ENCODE measurements around the gene IRS2.

IRS2 gene

DNA sequence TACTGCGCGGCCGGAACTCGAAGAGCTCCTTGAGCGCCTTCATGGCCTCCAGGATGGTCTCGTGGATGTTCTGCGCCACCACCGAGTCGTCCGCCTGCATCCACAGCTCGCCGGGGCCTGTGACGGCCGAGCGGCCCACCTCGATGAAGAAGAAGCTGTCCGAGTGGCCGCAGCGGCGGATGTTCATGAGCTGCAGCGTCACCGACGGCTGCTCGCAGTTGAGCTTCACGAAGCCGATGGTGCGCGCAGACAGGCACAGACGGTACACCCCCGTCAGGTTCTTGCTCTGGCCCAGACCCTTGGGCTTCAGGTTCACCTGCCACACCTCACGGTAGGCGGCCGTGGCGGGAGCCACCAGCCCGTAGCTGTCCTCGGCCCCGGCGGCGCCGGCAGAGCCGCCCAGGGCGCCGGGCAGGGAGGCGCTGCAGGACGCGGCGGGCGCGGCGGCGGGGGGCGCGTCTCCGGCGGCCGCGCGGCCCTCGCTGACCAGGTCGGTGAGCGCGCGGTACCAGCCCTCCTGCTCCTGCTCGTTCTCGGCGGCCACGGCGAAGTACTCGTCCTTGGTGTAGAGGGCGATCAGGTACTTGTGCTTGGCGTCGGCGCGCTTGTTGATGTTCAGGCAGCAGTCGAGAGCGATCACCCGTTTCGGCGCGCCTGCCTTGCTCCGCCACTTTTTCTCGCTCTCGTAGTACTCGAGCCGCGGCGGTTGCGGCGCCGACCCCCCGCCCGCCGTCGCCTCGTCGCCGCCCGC lies 1.1 kb downstream of the IRS2 start:
- no peaks in the 10 kb centered on the region for H3K9me3 ChIP-seq (ENCODE audit: control insufficient read depth in 2 of 2, low read length in 2 of 2)
- H3K36me3 ChIP-seq (ENCODE audit: control insufficient read depth in 2 of 2, insufficient read depth in 2 of 2, low read length in 2 of 2) = peaks cover 0 to 2% of the 10 kb centered on the region in 2 donors
- H3K4me1 ChIP-seq (ENCODE audit: control insufficient read depth, insufficient read depth, low read length) = peaks cover 49% of the 10 kb centered on the region
- H3K4me3 ChIP-seq (ENCODE audit: low read length in 2 of 2) = peak overlapping the region; percentile 81 to 82
- H3K27ac ChIP-seq (ENCODE audit: low read length) = peak overlapping the region; percentile 80
- no peaks in the 10 kb centered on the region for H3K27me3 ChIP-seq (ENCODE audit: control insufficient read depth in 1 of 2, insufficient read depth in 2 of 2, low read length in 2 of 2)
- H3K9ac ChIP-seq (ENCODE audit: low read length in 2 of 2) = peak overlapping the region; percentile 55 to 60

GRCh38 chr13:109784590-109785140 lies 1.7 kb downstream of the IRS2 start:
- peaks cover 53% of the 10 kb centered on the region for H3K4me1 ChIP-seq (ENCODE audit: control insufficient read depth, insufficient read depth, low read length)

DNA sequence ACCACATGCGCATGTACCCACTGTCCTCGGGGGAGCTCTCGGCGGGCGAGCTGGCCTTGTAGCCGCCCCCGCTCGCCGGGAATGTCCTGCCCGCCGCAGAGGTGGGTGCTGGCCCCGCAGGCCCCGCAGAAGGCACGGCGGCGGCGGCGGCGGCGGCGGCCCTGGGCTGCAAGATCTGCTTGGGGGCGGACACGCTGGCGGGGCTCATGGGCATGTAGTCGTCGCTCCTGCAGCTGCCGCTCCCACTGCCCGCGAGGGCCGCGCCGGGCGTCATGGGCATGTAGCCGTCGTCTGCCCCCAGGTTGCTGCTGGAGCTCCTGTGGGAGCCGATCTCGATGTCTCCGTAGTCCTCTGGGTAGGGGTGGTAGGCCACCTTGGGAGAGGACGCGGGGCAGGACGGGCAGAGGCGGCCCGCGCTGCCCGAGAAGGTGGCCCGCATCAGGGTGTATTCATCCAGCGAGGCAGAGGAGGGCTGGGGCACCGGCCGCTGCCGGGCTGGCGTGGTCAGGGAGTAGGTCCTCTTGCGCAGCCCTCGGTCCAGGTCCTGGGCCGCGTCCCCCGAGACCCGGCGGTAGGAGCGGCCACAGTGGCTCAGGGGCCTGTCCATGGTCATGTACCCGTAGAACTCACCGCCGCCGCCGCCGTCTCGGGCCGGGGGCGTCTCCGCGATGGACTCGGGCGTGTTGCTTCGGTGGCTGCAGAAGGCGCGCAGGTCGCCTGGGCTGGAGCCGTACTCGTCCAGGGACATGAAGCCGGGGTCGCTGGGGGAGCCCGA lies 2.4 kb downstream of the IRS2 start:
- H3K36me3 ChIP-seq (ENCODE audit: control insufficient read depth in 2 of 2, insufficient read depth in 2 of 2, low read length in 2 of 2) = peaks cover 0 to 2% of the 10 kb centered on the region in 2 donors
- H3K27me3 ChIP-seq (ENCODE audit: control insufficient read depth in 1 of 2, insufficient read depth in 2 of 2, low read length in 2 of 2) = no peaks in the 10 kb centered on the region
- peaks cover 56% of the 10 kb centered on the region for H3K4me1 ChIP-seq (ENCODE audit: control insufficient read depth, insufficient read depth, low read length)
- H3K9ac ChIP-seq (ENCODE audit: low read length in 2 of 2) = no peak overlapping the region
- no peak overlapping the region for H3K27ac ChIP-seq (ENCODE audit: low read length)
- peak overlapping the region; percentile 46 to 82 for H3K4me3 ChIP-seq (ENCODE audit: low read length in 2 of 2)
- H3K9me3 ChIP-seq (ENCODE audit: control insufficient read depth in 2 of 2, low read length in 2 of 2) = no peaks in the 10 kb centered on the region

More at GRCh38 chr13:109784590-109785140, 1.7 kb downstream of the IRS2 start:
- peak overlapping the region; percentile 80 for H3K27ac ChIP-seq (ENCODE audit: low read length)
- H3K9me3 ChIP-seq (ENCODE audit: control insufficient read depth in 2 of 2, low read length in 2 of 2) = no peaks in the 10 kb centered on the region
- H3K9ac ChIP-seq (ENCODE audit: low read length in 2 of 2) = peak overlapping the region; percentile 55 to 60
- H3K27me3 ChIP-seq (ENCODE audit: control insufficient read depth in 1 of 2, insufficient read depth in 2 of 2, low read length in 2 of 2) = no peaks in the 10 kb centered on the region
- H3K36me3 ChIP-seq (ENCODE audit: control insufficient read depth in 2 of 2, insufficient read depth in 2 of 2, low read length in 2 of 2) = peaks cover 0 to 2% of the 10 kb centered on the region in 2 donors
- peak overlapping the region; percentile 82 for H3K4me3 ChIP-seq (ENCODE audit: low read length in 2 of 2)

DNA sequence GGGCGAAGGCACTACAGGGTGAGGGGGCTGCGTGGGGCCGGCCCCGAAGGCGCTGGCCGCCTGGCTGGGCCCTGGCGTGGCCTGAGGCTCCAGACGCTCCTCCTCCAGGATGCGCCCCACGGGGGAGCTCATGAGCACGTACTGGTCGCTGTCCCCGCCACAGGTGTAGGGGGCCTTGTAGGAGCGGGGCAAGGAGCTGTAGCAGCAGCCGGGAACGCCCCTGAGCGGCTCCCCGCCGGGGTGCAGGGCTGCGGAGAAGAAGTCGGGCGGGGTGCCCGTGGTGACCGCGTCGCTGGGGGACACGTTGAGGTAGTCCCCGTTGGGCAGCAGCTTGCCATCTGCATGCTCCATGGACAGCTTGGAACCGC lies 3.0 kb downstream of the IRS2 start:
- Histone ChIP-seq H3K36me3 (ENCODE audit: control insufficient read depth in 2 of 2, insufficient read depth in 2 of 2, low read length in 2 of 2) (peaks cover 0 to 2% of the 10 kb centered on the region in 2 donors), H3K27me3 (ENCODE audit: control insufficient read depth in 1 of 2, insufficient read depth in 2 of 2, low read length in 2 of 2) (no peaks in the 10 kb centered on the region), H3K9ac (ENCODE audit: low read length in 2 of 2) (no peak overlapping the region), H3K9me3 (ENCODE audit: control insufficient read depth in 2 of 2, low read length in 2 of 2) (no peaks in the 10 kb centered on the region), H3K4me1 (ENCODE audit: control insufficient read depth, insufficient read depth, low read length) (peaks cover 53% of the 10 kb centered on the region), H3K27ac (ENCODE audit: low read length) (no peak overlapping the region), H3K4me3 (ENCODE audit: low read length in 2 of 2) (peak overlapping the region; percentile 12 to 82)

DNA sequence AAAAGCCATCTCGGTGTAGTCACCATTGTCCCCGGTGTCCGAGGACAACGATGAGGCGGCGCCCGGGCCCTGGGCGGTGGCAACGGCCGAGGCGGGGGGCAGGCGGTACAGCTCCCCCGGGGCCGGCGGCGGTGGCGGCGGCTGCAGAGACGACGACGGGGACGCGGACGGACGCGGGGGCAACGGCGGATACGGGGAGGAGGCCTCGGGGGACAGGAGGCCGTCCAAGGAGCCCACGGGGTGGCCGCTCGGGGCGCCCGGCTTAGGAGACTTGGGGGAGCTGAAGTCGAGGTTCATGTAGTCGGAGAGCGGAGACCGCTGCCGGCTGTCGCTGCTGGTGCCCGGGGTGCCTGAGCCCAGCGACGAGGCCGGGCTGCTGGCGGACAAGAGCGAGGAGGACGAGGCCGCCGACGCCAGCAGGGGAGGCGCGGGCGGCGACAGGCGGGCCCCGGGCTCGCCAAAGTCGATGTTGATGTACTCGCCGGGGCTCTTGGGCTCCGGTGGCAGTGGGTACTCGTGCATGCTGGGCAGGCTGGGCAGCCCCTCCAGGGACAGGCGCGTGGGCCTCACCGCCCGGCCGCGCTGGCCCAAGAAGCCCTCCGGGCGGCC lies 3.5 kb downstream of the IRS2 start:
- Histone ChIP-seq H3K9me3 (ENCODE audit: control insufficient read depth in 2 of 2, low read length in 2 of 2) (no peaks in the 10 kb centered on the region), H3K27ac (ENCODE audit: low read length) (no peak overlapping the region), H3K9ac (ENCODE audit: low read length in 2 of 2) (no peak overlapping the region), H3K4me3 (ENCODE audit: low read length in 2 of 2) (peak overlapping the region in 1 of 2 donors; percentile 82), H3K4me1 (ENCODE audit: control insufficient read depth, insufficient read depth, low read length) (peaks cover 53% of the 10 kb centered on the region), H3K27me3 (ENCODE audit: control insufficient read depth in 1 of 2, insufficient read depth in 2 of 2, low read length in 2 of 2) (no peaks in the 10 kb centered on the region), H3K36me3 (ENCODE audit: control insufficient read depth in 2 of 2, insufficient read depth in 2 of 2, low read length in 2 of 2) (peaks cover 0 to 2% of the 10 kb centered on the region in 2 donors)

GRCh38 chr13:109782066-109782822 lies 4.1 kb downstream of the IRS2 start:
- Histone ChIP-seq H3K9ac (ENCODE audit: low read length in 2 of 2) (peak overlapping the region in 1 of 2 donors; percentile 34), H3K4me1 (ENCODE audit: control insufficient read depth, insufficient read depth, low read length) (peaks cover 53% of the 10 kb centered on the region), H3K9me3 (ENCODE audit: control insufficient read depth in 2 of 2, low read length in 2 of 2) (no peaks in the 10 kb centered on the region), H3K27ac (ENCODE audit: low read length) (no peak overlapping the region), H3K27me3 (ENCODE audit: control insufficient read depth in 1 of 2, insufficient read depth in 2 of 2, low read length in 2 of 2) (no peaks in the 10 kb centered on the region), H3K4me3 (ENCODE audit: low read length in 2 of 2) (peak overlapping the region; percentile 80 to 82), H3K36me3 (ENCODE audit: control insufficient read depth in 2 of 2, insufficient read depth in 2 of 2, low read length in 2 of 2) (peaks cover 0 to 2% of the 10 kb centered on the region in 2 donors)

DNA sequence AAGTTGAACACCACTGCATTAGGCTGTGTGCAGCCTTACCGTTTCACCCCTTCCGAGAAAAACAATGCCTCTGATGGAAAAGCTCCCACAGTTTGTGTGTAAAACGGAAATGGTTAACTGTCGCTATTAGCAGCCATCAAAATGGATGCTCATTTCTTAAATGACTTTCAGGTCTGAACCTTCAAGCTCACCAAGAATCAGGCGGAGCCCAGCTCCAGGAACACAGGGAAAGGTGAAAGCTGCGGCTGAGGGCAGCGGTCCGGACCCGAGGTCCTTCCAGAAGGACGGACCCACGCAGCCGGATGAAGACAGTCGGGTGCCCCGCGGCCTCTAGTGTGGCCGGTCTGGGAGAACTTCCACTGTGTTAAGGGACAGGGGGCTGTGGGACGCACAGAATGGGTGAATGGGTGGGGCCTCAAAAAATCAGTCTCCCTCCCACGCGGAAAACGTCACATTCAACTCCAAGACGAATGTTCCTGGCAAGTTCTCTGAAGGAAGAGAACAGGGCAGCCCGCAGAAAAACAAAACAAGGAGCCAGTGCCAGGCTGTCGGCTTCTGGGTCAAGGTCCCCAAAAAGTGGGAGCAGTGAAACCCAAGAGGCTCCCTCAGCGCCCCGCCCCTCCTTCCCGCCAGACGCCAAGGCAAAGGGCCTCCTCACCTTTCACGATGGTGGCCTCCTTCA lies 4.9 kb downstream of the IRS2 start:
- Histone ChIP-seq H3K9me3 (ENCODE audit: control insufficient read depth in 2 of 2, low read length in 2 of 2) (no peaks in the 10 kb centered on the region), H3K9ac (ENCODE audit: low read length in 2 of 2) (peak overlapping the region; percentile 34 to 60), H3K4me1 (ENCODE audit: control insufficient read depth, insufficient read depth, low read length) (peaks cover 56% of the 10 kb centered on the region), H3K27me3 (ENCODE audit: control insufficient read depth in 1 of 2, insufficient read depth in 2 of 2, low read length in 2 of 2) (no peaks in the 10 kb centered on the region), H3K4me3 (ENCODE audit: low read length in 2 of 2) (peak overlapping the region; percentile 80 to 82), H3K27ac (ENCODE audit: low read length) (peak overlapping the region; percentile 24), H3K36me3 (ENCODE audit: control insufficient read depth in 2 of 2, insufficient read depth in 2 of 2, low read length in 2 of 2) (peaks cover 0 to 2% of the 10 kb centered on the region in 2 donors)

- H3K4me1 ChIP-seq (ENCODE audit: control insufficient read depth, insufficient read depth, low read length) = peaks cover 58% of the 10 kb centered on the region
- no peaks in the 10 kb centered on the region for H3K9me3 ChIP-seq (ENCODE audit: control insufficient read depth in 2 of 2, low read length in 2 of 2)
- peaks cover 0 to 2% of the 10 kb centered on the region in 2 donors for H3K36me3 ChIP-seq (ENCODE audit: control insufficient read depth in 2 of 2, insufficient read depth in 2 of 2, low read length in 2 of 2)
- H3K27ac ChIP-seq (ENCODE audit: low read length) = peak overlapping the region; percentile 11
- H3K9ac ChIP-seq (ENCODE audit: low read length in 2 of 2) = peak overlapping the region; percentile 34 to 60
- peak overlapping the region; percentile 80 to 82 for H3K4me3 ChIP-seq (ENCODE audit: low read length in 2 of 2)
- H3K27me3 ChIP-seq (ENCODE audit: control insufficient read depth in 1 of 2, insufficient read depth in 2 of 2, low read length in 2 of 2) = no peaks in the 10 kb centered on the region
These were observed 5.5 kb downstream of the IRS2 start for GRCh38 chr13:109780845-109781383.

DNA sequence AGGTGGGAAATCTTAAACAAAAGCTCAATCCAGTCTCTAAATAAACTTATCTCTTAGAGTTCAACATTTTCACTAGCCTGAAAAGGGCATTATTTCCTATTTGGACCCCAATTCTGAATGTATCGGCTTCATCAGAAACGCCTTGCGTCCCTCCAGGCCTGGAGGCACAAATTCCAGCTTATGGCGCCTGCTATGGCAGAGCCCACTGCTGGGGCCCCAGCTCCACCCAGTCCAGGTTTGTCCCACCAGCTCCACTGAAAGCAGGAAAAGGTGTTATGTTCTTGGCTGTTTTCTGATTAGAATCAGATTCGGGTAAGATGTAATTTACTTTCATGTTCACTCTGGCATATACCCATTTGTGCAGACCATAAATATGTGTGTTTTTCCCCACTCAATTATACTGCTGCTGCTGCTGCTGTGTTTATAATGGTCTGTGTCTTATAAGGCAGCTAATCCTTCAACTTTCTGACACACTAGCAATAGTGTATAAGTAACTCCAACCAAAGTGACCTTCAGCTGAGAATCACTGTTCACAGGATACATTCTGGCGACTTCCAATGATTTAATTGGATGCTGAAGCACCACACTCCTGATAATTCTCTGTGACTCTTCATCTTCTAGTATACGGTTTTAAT lies 6.4 kb downstream of the IRS2 start:
- Histone ChIP-seq H3K27ac (ENCODE audit: low read length) (no peak overlapping the region), H3K9ac (ENCODE audit: low read length in 2 of 2) (peak overlapping the region; percentile 29 to 39), H3K4me1 (ENCODE audit: control insufficient read depth, insufficient read depth, low read length) (peaks cover 56% of the 10 kb centered on the region)

More for the DNA sequence above, 6.4 kb downstream of the IRS2 start:
- peaks cover 0 to 2% of the 10 kb centered on the region in 2 donors for H3K36me3 ChIP-seq (ENCODE audit: control insufficient read depth in 2 of 2, insufficient read depth in 2 of 2, low read length in 2 of 2)
- no peaks in the 10 kb centered on the region for H3K27me3 ChIP-seq (ENCODE audit: control insufficient read depth in 1 of 2, insufficient read depth in 2 of 2, low read length in 2 of 2)
- no peaks in the 10 kb centered on the region for H3K9me3 ChIP-seq (ENCODE audit: control insufficient read depth in 2 of 2, low read length in 2 of 2)
- peak overlapping the region; percentile 80 to 82 for H3K4me3 ChIP-seq (ENCODE audit: low read length in 2 of 2)

Measured in stomach smooth muscle (tissue), 2 donors.